SK-N-SH (cell line): ENCODE measurements around the gene CEP131. TPM values are rescaled to one million over a fixed set of nuclear protein-coding genes. Genes with fewer than 3 reads are reported as not detected.

ENCODE experiments used
- CTCF ChIA-PET: fragments of 300-600, 350-600 bp; formaldehyde crosslinking; extraction: SDS; loops from one replicate; lab custom pipeline; 2021; lab: Yijun Ruan, JAX
- POLR2A ChIA-PET: fragments of 350-600 bp; sonication (Branson Sonifier 250); formaldehyde crosslinking; extraction: SDS; loops from one replicate; lab custom pipeline; 2020; ENCODE audit warnings: antibody characterized with exemption, inconsistent platforms; lab: Yijun Ruan, JAX
- DNase-seq: peaks from one replicate; pipeline ENCODE4 v3.0.0; 2012
- H2AFZ ChIP-seq: fragments of 200-600 bp; sonication (generic); 2 replicates; pipeline ENCODE4 v1.8.1; 2016; ENCODE audit warnings: antibody characterized with exemption, mild to moderate bottlenecking, low read depth
- H3F3A ChIP-seq: fragments of 200-600 bp; sonication (generic); replicated peaks from 2 replicates; pipeline ENCODE3; 2016; ENCODE audit warnings: antibody characterized with exemption, mild to moderate bottlenecking; ENCODE audit not compliant: insufficient read depth
- H3K27ac ChIP-seq, 2 experiments: fragments of 200-500 bp in 1 of 2; fragments of 200-600 bp in 1 of 2; sonication (Bioruptor generic) in 1 of 2; sonication (generic), shearing (Covaris generic) in 1 of 2; 2 replicates each; pipeline versions ENCODE4 v1.5.1 to v1.6.1; 2014 to 2016; ENCODE audit warnings: low read depth in 2 of 2, inconsistent platforms in 1 of 2, low read length in 1 of 2, mild to moderate bottlenecking in 1 of 2, mixed read lengths in 1 of 2
- H3K27me3 ChIP-seq: fragments of 200-600 bp; sonication (generic), shearing (Covaris generic); 2 replicates; pipeline ENCODE4 v1.6.1; 2016; ENCODE audit warnings: mixed run types; ENCODE audit not compliant: insufficient read depth
- H3K36me3 ChIP-seq, 2 experiments: fragments of 200-500 bp in 1 of 2; fragments of 200-600 bp in 1 of 2; sonication (Bioruptor generic) in 1 of 2; sonication (generic) in 1 of 2; replicated peaks in 1 of 2; 2 replicates each; pipeline versions ENCODE3 to v1.5.1; 2014 to 2016; ENCODE audit warnings: low read length in 1 of 2, mild to moderate bottlenecking in 1 of 2; ENCODE audit not compliant: insufficient read depth in 2 of 2, control insufficient read depth in 1 of 2
- H3K4me1 ChIP-seq, 2 experiments: fragments of 200-500 bp in 1 of 2; fragments of 200-600 bp in 1 of 2; sonication (Bioruptor generic) in 1 of 2; sonication (generic), shearing (Covaris generic) in 1 of 2; 2 replicates each; pipeline versions ENCODE4 v1.5.1 to v1.6.1; 2014 to 2016; ENCODE audit warnings: low read depth in 1 of 2, low read length in 1 of 2, mixed run types in 1 of 2; ENCODE audit not compliant: insufficient read depth in 2 of 2, control insufficient read depth in 1 of 2
- H3K4me2 ChIP-seq: fragments of 200-600 bp; sonication (generic), shearing (Covaris generic); 2 replicates; pipeline ENCODE4 v1.6.1; 2017; ENCODE audit warnings: mixed run types
- H3K4me3 ChIP-seq, 2 experiments: fragments of 200-500 bp in 1 of 2; fragments of 200-600 bp in 1 of 2; sonication (Bioruptor generic) in 1 of 2; sonication (generic), shearing (Covaris generic) in 1 of 2; 2 replicates each; pipeline versions ENCODE4 v1.5.1 to v1.8.1; 2014 to 2016; ENCODE audit warnings: low read depth in 2 of 2, inconsistent platforms in 1 of 2, low read length in 1 of 2, mild to moderate bottlenecking in 1 of 2, mixed read lengths in 1 of 2, moderate library complexity in 1 of 2
- H3K79me2 ChIP-seq: fragments of 200-600 bp; sonication (generic); 2 replicates; pipeline ENCODE4 v1.8.1; 2017; ENCODE audit warnings: mild to moderate bottlenecking; ENCODE audit not compliant: insufficient read depth
- H3K9ac ChIP-seq: fragments of 200-600 bp; sonication (generic); 2 replicates; pipeline ENCODE4 v1.6.1; 2017; ENCODE audit warnings: mixed run types
- H3K9me2 ChIP-seq: fragments of 200-600 bp; sonication (generic); 2 replicates; pipeline ENCODE4 v1.6.1; 2017; ENCODE audit warnings: mixed run types
- H3K9me3 ChIP-seq: fragments of 200-600 bp; sonication (generic); 2 replicates; pipeline ENCODE4 v1.6.1; 2017; ENCODE audit warnings: mixed run types, mild to moderate bottlenecking, moderate library complexity
- H4K20me1 ChIP-seq: fragments of 200-600 bp; sonication (generic); 2 replicates; pipeline ENCODE4 v1.6.1; 2017; ENCODE audit warnings: mild to moderate bottlenecking, mixed run types; ENCODE audit not compliant: insufficient read depth
- CTCF ChIP-seq: fragments of 200-600 bp; sonication (generic); IDR thresholded peaks from 2 replicates; pipeline ENCODE4 v1.6.1; 2017; ENCODE audit warnings: antibody characterized with exemption, mild to moderate bottlenecking, moderate library complexity
- ELF1 ChIP-seq: IDR thresholded peaks from 2 replicates; pipeline ENCODE4 v1.4.0; 2012
- EP300 ChIP-seq, 2 experiments: IDR thresholded peaks; 2 replicates each; pipeline versions ENCODE4 v1.4.0 to v1.6.1; 2012; ENCODE audit warnings: borderline replicate concordance in 1 of 2, low read depth in 1 of 2, low read length in 1 of 2
- FOXM1 ChIP-seq: IDR thresholded peaks from 2 replicates; pipeline ENCODE4 v1.4.0; 2012; ENCODE audit warnings: low read depth, mild to moderate bottlenecking
- GABPA ChIP-seq: IDR thresholded peaks from 2 replicates; pipeline ENCODE4 v1.4.0; 2012; ENCODE audit warnings: low read depth, mild to moderate bottlenecking
- JUND ChIP-seq: IDR thresholded peaks from 2 replicates; pipeline ENCODE4 v1.4.0; 2012
- MEF2A ChIP-seq: IDR thresholded peaks from 2 replicates; pipeline ENCODE4 v1.4.0; 2012; ENCODE audit warnings: low read depth, borderline replicate concordance
- MXI1 ChIP-seq: IDR thresholded peaks from 2 replicates; pipeline ENCODE4 v1.6.1; 2012; ENCODE audit warnings: mild to moderate bottlenecking, low read depth, low read length, improper control_type of control experiment
- NRF1 ChIP-seq: IDR thresholded peaks from 2 replicates; pipeline ENCODE4 v1.6.1; 2012; ENCODE audit warnings: low read depth, mild to moderate bottlenecking, low read length
- POLR2AphosphoS5 ChIP-seq: IDR thresholded peaks from 2 replicates; pipeline ENCODE4 v1.6.1; 2012; ENCODE audit warnings: low read depth, low read length
- RXRA ChIP-seq: IDR thresholded peaks from 2 replicates; pipeline ENCODE4 v1.4.0; 2012; ENCODE audit warnings: low read depth, mild to moderate bottlenecking, borderline replicate concordance
- SIN3A ChIP-seq: IDR thresholded peaks from 2 replicates; pipeline ENCODE4 v1.6.1; 2012; ENCODE audit warnings: low read depth, mild to moderate bottlenecking, low read length, moderate library complexity, borderline replicate concordance
- SMC3 ChIP-seq: IDR thresholded peaks from 2 replicates; pipeline ENCODE4 v1.6.1; 2012; ENCODE audit warnings: low read depth, low read length, improper control_type of control experiment
- TAF1 ChIP-seq: IDR thresholded peaks from 2 replicates; pipeline ENCODE4 v1.6.1; 2012; ENCODE audit warnings: low read depth, mild to moderate bottlenecking, low read length, moderate library complexity, borderline replicate concordance
- TCF12 ChIP-seq: IDR thresholded peaks from 2 replicates; pipeline ENCODE4 v1.4.0; 2012
- TEAD4 ChIP-seq: IDR thresholded peaks from 2 replicates; pipeline ENCODE4 v1.4.0; 2012; ENCODE audit warnings: mild to moderate bottlenecking, borderline replicate concordance; ENCODE audit not compliant: insufficient read depth
- USF2 ChIP-seq: fragments of 150-350 bp; IDR thresholded peaks from 2 replicates; pipeline ENCODE4 v1.6.1; 2017; ENCODE audit warnings: antibody characterized with exemption, low read length, low read depth, borderline replicate concordance
- ZBTB33 ChIP-seq: IDR thresholded peaks from 2 replicates; pipeline ENCODE4 v1.4.0; 2012; ENCODE audit warnings: low read depth, borderline replicate concordance
- WGBS: methylation state at CpG from one replicate; pipeline ENCODE4 v1.1.6; 2017; ENCODE audit warnings: low lambda C conversion rate; 5-methylcytosine and 5-hydroxymethylcytosine counted together
- polyA plus RNA-seq, 3 experiments: library from polyadenylated mRNA; depleted of rRNA; stranded (reverse); fragments of >200 nt; gene quantifications; 2 replicates each; pipeline ENCODE4 v1.2.3, GENCODE V29; 2012
- TF ChIP-seq, protein P1 (sequence below): IDR thresholded peaks from 2 replicates; pipeline ENCODE4 v1.6.1; 2012; ENCODE audit warnings: mild to moderate bottlenecking, low read depth, low read length, moderate library complexity

CEP131 gene
- polyA plus RNA-seq, 1 of the 3 experiments (the other 2 are of a cell fraction): 34.8 TPM

- DNase-seq: no peak
- Histone ChIP-seq H3K36me3 (peaks cover 0 to 40% of the 10 kb centered on the region in 2 experiments), H3K9me3 (no peaks in the 10 kb centered on the region), H3K79me2 (peaks cover 27% of the 10 kb centered on the region), H3K4me3 (no peak overlapping the region), H3K27ac (no peak overlapping the region), H4K20me1 (no peaks in the 10 kb centered on the region), H3F3A (no peaks in the 10 kb centered on the region), H3K9ac (no peak overlapping the region), H3K9me2 (no peaks in the 10 kb centered on the region), H3K4me1 (peaks cover 0 to 15% of the 10 kb centered on the region in 2 experiments; a peak in 2 of 4 replicates), H3K27me3 (no peaks in the 10 kb centered on the region), H3K4me2 (no peak overlapping the region), H2AFZ (no peak overlapping the region)
- 92% methylated on average over 17 of the region's 21 CpGs for WGBS
- TF ChIP-seq TCF12 (no peak), CTCF (no peak), FOXM1 (no peak), USF2 (no peak), MEF2A (no peak), NRF1 (no peak), TEAD4 (no peak), JUND (no peak), ELF1 (no peak), EP300 (IDR thresholded peaks at IDR 0.05; ENCODE audit: borderline replicate concordance in 1 of 2, low read depth in 1 of 2, low read length in 1 of 2) (no peak), MXI1 (no peak), ZBTB33 (no peak), GABPA (no peak), POLR2AphosphoS5 (no peak), SMC3 (no peak), RXRA (no peak), SIN3A (no peak), TAF1 (no peak)
- TF ChIP-seq, protein P1, sequence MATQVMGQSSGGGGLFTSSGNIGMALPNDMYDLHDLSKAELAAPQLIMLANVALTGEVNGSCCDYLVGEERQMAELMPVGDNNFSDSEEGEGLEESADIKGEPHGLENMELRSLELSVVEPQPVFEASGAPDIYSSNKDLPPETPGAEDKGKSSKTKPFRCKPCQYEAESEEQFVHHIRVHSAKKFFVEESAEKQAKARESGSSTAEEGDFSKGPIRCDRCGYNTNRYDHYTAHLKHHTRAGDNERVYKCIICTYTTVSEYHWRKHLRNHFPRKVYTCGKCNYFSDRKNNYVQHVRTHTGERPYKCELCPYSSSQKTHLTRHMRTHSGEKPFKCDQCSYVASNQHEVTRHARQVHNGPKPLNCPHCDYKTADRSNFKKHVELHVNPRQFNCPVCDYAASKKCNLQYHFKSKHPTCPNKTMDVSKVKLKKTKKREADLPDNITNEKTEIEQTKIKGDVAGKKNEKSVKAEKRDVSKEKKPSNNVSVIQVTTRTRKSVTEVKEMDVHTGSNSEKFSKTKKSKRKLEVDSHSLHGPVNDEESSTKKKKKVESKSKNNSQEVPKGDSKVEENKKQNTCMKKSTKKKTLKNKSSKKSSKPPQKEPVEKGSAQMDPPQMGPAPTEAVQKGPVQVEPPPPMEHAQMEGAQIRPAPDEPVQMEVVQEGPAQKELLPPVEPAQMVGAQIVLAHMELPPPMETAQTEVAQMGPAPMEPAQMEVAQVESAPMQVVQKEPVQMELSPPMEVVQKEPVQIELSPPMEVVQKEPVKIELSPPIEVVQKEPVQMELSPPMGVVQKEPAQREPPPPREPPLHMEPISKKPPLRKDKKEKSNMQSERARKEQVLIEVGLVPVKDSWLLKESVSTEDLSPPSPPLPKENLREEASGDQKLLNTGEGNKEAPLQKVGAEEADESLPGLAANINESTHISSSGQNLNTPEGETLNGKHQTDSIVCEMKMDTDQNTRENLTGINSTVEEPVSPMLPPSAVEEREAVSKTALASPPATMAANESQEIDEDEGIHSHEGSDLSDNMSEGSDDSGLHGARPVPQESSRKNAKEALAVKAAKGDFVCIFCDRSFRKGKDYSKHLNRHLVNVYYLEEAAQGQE: no peak
- ChIA-PET CTCF (interaction anchor here (1.5 to 12.8 kb wide), 2 partner anchors 58 to 91 kb away, joined by 3 to 133 read pairs; no protein-coding TSS in a partner anchor), POLR2A (interaction anchor here (1.3 kb wide), 1 partner anchor 11 kb away, joined by 4 read pairs; the partner anchor contains the start of gene CEP131)
Observed at GRCh38 chr17:81233811-81234505, 11.2 kb upstream of the CEP131 start.
